Esophagus muscularis mucosa (tissue), 4 donors: ENCODE data around the gene TCAIM. TPM values are rescaled to one million over a fixed set of nuclear protein-coding genes. Genes with fewer than 3 reads are reported as not detected.

ENCODE experiments used
- DNase-seq: peaks from one replicate; pipeline ENCODE4 v3.0.0-alpha.2; 2017; ENCODE audit errors: extremely low spot score
- H3K27ac ChIP-seq, 4 donors: fragments of 200-600 bp; sonication (generic); replicated peaks in 1 of 4; 1 replicate in 3 of 4; 2 replicates in 1 of 4; pipeline ENCODE4 v1.5.1; 2016 to 2019; ENCODE audit warnings: mild to moderate bottlenecking in 1 of 4
- H3K27me3 ChIP-seq, 4 donors: fragments of 200-600 bp; sonication (generic); one replicate each; pipeline versions ENCODE4 v1.5.1 to v1.6.0; 2016 to 2019
- H3K36me3 ChIP-seq, 4 donors: fragments of 200-600 bp; sonication (generic); one replicate each; pipeline ENCODE4 v1.5.1; 2016 to 2019
- H3K4me1 ChIP-seq, 4 donors: fragments of 200-600 bp; sonication (generic); one replicate each; pipeline ENCODE4 v1.5.1; 2016 to 2019
- H3K4me3 ChIP-seq, 4 donors: fragments of 200-600 bp; sonication (generic); 1 replicate in 2 of 4; 2 replicates in 2 of 4; pipeline ENCODE4 v1.5.1; 2016 to 2019; ENCODE audit warnings: mild to moderate bottlenecking in 4 of 4, moderate library complexity in 1 of 4
- H3K9me3 ChIP-seq, 4 donors: fragments of 200-600 bp; sonication (generic); 1 replicate in 3 of 4; 2 replicates in 1 of 4; pipeline ENCODE4 v1.5.1; 2016 to 2019
- EP300 ChIP-seq: sonication (generic); formaldehyde crosslinking; IDR thresholded peaks from one replicate; pipeline ENCODE4 v1.6.1; 2017; ENCODE audit warnings: antibody characterized with exemption
- POLR2A ChIP-seq: fragments of 450-650 bp; IDR thresholded peaks from one replicate; pipeline ENCODE4 v1.6.1; 2017; ENCODE audit warnings: antibody characterized with exemption, moderate library complexity, mild to moderate bottlenecking, low read depth
- POLR2AphosphoS5 ChIP-seq, 2 donors: sonication (generic); formaldehyde crosslinking; IDR thresholded peaks; one replicate each; pipeline ENCODE4 v1.6.1; 2017; ENCODE audit warnings: antibody characterized with exemption in 2 of 2
- WGBS: methylation state at CpG from one replicate; pipeline ENCODE4 v1.1.5; 2018; 5-methylcytosine and 5-hydroxymethylcytosine counted together
- intact Hi-C: fragments of 100-400 bp; cut with DNase I; formaldehyde crosslinking; loops from one replicate; pipeline ENCODE4 v1.15.1; 2023
- total RNA-seq, 4 donors: library from RNA; depleted of rRNA; stranded (reverse); fragments of >200 nt; gene quantifications; one replicate each; pipeline versions ENCODE4 v1.1.0 to v1.2.1, GENCODE V29; 2016
- TF ChIP-seq, protein P1 (sequence below), 3 experiments: fragments of 200-600 bp in 2 of 3; fragments of 450-650 bp in 1 of 3; sonication (generic) in 2 of 3; IDR thresholded peaks; one replicate each; pipeline ENCODE4 v1.5.1; 2017 to 2019; ENCODE audit warnings: antibody characterized with exemption in 3 of 3, mild to moderate bottlenecking in 2 of 3, moderate library complexity in 1 of 3

TCAIM gene
- total RNA-seq, 4 donors from 2014 or later, result 32.0 to 46.4 (median 36.5) TPM

DNA sequence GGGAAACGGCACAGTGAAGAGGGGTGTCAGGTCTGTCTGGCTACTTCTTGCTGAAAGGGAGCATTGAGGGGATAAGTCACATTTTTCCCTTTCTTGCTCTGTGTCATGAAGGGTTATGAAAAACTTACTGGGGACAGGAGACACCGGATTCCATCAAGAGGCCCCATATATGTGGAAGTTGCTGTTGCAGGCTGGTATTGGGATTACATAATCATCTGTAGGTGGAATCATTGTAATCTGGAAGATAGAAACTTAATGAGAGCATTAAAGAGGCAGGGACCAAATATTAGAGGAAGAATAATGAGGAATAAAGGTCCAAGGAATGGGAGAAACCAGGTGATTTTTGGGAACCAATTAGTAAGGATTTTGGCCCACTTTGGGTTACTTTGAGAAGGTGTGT is 4.2 kb upstream of the TCAIM start:
- TF ChIP-seq, protein P1, sequence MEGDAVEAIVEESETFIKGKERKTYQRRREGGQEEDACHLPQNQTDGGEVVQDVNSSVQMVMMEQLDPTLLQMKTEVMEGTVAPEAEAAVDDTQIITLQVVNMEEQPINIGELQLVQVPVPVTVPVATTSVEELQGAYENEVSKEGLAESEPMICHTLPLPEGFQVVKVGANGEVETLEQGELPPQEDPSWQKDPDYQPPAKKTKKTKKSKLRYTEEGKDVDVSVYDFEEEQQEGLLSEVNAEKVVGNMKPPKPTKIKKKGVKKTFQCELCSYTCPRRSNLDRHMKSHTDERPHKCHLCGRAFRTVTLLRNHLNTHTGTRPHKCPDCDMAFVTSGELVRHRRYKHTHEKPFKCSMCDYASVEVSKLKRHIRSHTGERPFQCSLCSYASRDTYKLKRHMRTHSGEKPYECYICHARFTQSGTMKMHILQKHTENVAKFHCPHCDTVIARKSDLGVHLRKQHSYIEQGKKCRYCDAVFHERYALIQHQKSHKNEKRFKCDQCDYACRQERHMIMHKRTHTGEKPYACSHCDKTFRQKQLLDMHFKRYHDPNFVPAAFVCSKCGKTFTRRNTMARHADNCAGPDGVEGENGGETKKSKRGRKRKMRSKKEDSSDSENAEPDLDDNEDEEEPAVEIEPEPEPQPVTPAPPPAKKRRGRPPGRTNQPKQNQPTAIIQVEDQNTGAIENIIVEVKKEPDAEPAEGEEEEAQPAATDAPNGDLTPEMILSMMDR (IDR thresholded peaks at IDR 0.05), result no peak
- TF ChIP-seq POLR2A, result no peak
- no peak for TF ChIP-seq POLR2AphosphoS5 (IDR thresholded peaks at IDR 0.05)
- TF ChIP-seq EP300, result no peak
- Histone ChIP-seq H3K4me1 (peaks cover 5 to 9% (median 8%) of the 10 kb centered on the region in 4 donors), H3K27me3 (no peaks in the 10 kb centered on the region), H3K27ac (no peak overlapping the region), H3K4me3 (no peak overlapping the region), H3K36me3 (no peaks in the 10 kb centered on the region), H3K9me3 (no peaks in the 10 kb centered on the region)
- 85% methylated on average over 2 of the region's 2 CpGs for WGBS
- no peak for DNase-seq
- intact Hi-C loops, result no loop called here

DNA sequence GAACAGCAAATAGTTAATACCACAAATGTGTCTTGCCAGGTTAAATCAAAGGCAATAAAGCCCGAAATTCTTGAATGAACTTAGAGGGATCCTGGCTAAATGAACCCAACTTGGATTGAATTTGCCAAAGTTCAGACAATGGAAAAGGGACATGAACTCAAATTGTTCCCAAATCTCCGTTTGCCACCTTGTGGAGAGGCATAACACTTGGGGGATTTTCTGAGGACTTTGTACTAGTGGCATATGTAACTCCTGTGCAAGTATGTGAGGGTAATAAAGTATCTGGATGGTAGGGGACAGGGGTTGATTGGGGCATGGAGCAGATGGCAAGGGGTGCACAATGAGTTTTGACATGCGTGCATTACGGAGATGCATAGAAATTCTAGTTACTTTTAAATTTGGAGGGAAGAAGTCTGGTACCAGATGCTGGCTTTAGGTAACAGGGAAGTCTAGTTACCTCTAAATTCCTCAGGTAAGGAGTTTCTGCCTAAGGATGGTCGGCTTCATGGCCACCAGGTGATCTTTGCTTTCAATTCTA is 1.2 kb upstream of the TCAIM start:
- 68% methylated on average over 5 of the region's 5 CpGs for WGBS
- H3K4me3 ChIP-seq, result peak overlapping the region; percentile 69 to 86 (median 82)
- peaks cover 30 to 39% (median 38%) of the 10 kb centered on the region in 4 donors for H3K4me1 ChIP-seq
- peak overlapping the region; percentile 94 to 99 (median 96) for H3K27ac ChIP-seq
- no peak for TF ChIP-seq EP300
- no peak for TF ChIP-seq POLR2AphosphoS5 (IDR thresholded peaks at IDR 0.05)
- TF ChIP-seq, protein P1 (IDR thresholded peaks at IDR 0.05), result no peak
- no peak for DNase-seq
- no peaks in the 10 kb centered on the region for H3K9me3 ChIP-seq
- no peaks in the 10 kb centered on the region for H3K36me3 ChIP-seq
- intact Hi-C loops, result loop anchor here (5.0 kb wide), 1 partner anchor 175 kb away; no protein-coding TSS in a partner anchor
- no peaks in the 10 kb centered on the region for H3K27me3 ChIP-seq

DNA sequence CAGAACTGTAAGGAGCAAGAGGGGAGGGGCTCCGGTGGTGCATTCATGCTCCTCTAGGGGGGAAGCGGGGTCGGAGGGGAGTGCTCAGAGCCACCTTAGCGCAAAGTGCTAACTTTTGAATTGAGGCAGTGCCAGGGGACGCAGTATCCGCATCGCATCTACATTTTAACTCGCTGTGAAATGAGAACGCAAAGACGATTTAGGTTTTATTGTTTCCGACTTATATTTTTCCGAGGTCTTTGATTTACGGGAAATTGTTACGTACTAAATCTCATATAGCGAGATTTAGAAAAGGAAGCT is 212 bp downstream of the TCAIM start:
- peak overlapping the region; percentile 94 to 99 (median 96) for H3K27ac ChIP-seq
- no peaks in the 10 kb centered on the region for H3K27me3 ChIP-seq
- no peaks in the 10 kb centered on the region for H3K9me3 ChIP-seq
- 1% methylated on average over 15 of the region's 15 CpGs for WGBS
- TF ChIP-seq POLR2A (no peak), EP300 (no peak), POLR2AphosphoS5 (IDR thresholded peaks at IDR 0.05) (no peak)
- TF ChIP-seq, protein P1 (IDR thresholded peaks at IDR 0.05), result no peak
- intact Hi-C loops, result loop anchor here (5.0 kb wide), 1 partner anchor 174 kb away; no protein-coding TSS in a partner anchor
- no peak for DNase-seq
- peak overlapping the region; percentile 69 to 86 (median 82) for H3K4me3 ChIP-seq
- H3K36me3 ChIP-seq, result no peaks in the 10 kb centered on the region
- peaks cover 33 to 54% (median 50%) of the 10 kb centered on the region in 4 donors for H3K4me1 ChIP-seq

DNA sequence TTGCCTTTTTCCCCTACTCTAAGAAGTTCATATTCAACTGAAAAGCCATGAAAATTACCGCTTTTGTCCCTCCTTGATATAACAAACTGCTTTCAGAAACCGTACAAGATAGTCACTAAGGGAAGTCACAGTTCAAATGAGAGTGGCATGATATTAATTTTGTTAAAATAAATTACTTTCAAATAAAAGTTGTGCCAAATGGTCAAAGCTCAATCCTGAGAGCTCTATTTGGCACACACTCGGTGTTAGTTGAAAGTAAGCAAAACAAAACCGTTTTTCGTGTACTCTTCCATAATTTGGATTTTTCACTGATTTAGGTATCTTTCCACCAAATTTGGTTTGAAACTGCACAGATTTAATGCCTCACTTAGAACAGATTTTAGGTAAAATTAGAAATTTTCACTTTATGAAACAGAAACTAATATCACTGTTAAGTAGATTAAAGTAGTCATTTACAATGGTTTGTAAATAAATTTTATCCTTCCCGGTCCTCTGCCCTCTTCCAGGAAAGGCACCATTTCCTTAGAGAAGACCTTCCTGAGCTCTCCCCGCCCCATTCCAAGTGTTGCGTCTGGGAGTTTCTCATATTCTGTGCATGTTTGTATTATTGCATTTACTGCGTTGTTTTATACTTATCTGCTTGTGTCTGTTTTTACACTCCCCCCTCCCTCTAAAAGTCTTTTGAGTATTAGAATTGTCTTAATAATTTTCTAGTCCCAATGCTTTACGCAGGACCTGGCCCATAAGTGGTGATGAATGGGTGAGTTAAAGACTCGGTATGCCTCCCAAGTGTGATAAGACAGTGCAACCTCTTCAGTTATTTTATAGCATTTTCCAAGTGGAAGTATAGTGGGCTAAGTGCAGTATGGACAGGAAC is 853 bp downstream of the TCAIM start:
- intact Hi-C loops, result loop anchor here (5.0 kb wide), 1 partner anchor 173 kb away; no protein-coding TSS in a partner anchor
- no peaks in the 10 kb centered on the region for H3K27me3 ChIP-seq
- H3K36me3 ChIP-seq, result no peaks in the 10 kb centered on the region
- H3K4me3 ChIP-seq, result peak overlapping the region; percentile 69 to 86 (median 82)
- WGBS, result 32% methylated on average over 11 of the region's 11 CpGs
- peaks cover 33 to 57% (median 50%) of the 10 kb centered on the region in 4 donors for H3K4me1 ChIP-seq
- DNase-seq, result no peak
- no peaks in the 10 kb centered on the region for H3K9me3 ChIP-seq
- peak overlapping the region; percentile 94 to 99 (median 96) for H3K27ac ChIP-seq
- TF ChIP-seq POLR2AphosphoS5 (IDR thresholded peaks at IDR 0.05) (no peak), EP300 (no peak), POLR2A (no peak)
- TF ChIP-seq, protein P1 (IDR thresholded peaks at IDR 0.05), result no peak
